NK-92 (cell line): ENCODE results near the gene ELMO3.

Experiments used
- DNase-seq: peaks from one replicate; lab custom pipeline; 2025; ENCODE audit not compliant: unreplicated experiment; lab: John Stamatoyannopoulos, UW

The ELMO3 gene

GRCh38 chr16:67199011-67199807 lies at the start of gene ELMO3:
Gene ELMO3 (plus strand): TSS chr16:67199131. CDS start chr16:67199327, 196 bp downstream.
- no peak for DNase-seq

- DNase-seq = no peak
Observed at GRCh38 chr16:67149276-67150046, 49.5 kb upstream of the ELMO3 start.

GRCh38 chr16:67150047-67150832 lies 48.7 kb upstream of the ELMO3 start:
- no peak for DNase-seq

- no peak for DNase-seq
Observed at GRCh38 chr16:67150833-67151396, 48.0 kb upstream of the ELMO3 start, which contains the start of gene B3GNT9. Gene B3GNT9 (minus strand): TSS chr16:67150998. CDS start chr16:67150485, 513 bp downstream.

GRCh38 chr16:67151431-67152097 lies 47.4 kb upstream of the ELMO3 start:
- DNase-seq = no peak

- DNase-seq = no peak
Observed at GRCh38 chr16:67154578-67155294, 44.2 kb upstream of the ELMO3 start.

GRCh38 chr16:67155295-67156142 lies 43.4 kb upstream of the ELMO3 start:
- no peak for DNase-seq

- no peak for DNase-seq
Observed at GRCh38 chr16:67156143-67156844, 42.6 kb upstream of the ELMO3 start.

- no peak for DNase-seq
Observed at GRCh38 chr16:67157106-67157748, 41.7 kb upstream of the ELMO3 start.

GRCh38 chr16:67157892-67158635 lies 40.9 kb upstream of the ELMO3 start:
- DNase-seq = no peak

GRCh38 chr16:67158637-67159600 lies 40.0 kb upstream of the ELMO3 start:
- no peak for DNase-seq

- no peak for DNase-seq
Observed at GRCh38 chr16:67161595-67162058, 37.3 kb upstream of the ELMO3 start.

GRCh38 chr16:67162506-67163163 lies 36.3 kb upstream of the ELMO3 start:
- no peak for DNase-seq

- no peak for DNase-seq
Observed at GRCh38 chr16:67163164-67163998, 35.5 kb upstream of the ELMO3 start.
